ENCODE results near the gene MACROH2A1.

The MACROH2A1 gene

DNA sequence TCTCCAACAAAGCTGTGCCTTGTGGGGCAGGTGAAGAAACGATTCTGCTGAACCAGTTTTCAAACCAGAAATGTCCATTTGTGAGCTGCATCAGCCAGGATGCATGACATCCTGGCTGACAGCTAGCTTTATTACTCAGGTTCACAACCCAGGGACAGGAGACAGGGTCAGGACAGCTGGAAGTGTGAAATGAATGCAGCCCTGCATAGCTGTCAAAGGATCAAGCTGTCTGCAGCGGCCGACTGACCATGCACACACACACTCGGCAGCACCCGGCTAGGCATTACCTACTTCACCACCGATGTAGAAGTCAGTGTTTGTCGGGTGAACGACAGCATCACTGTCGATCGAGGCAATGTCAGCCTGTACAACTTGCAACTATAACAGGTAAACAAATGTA is 48.5 kb downstream of the MACROH2A1 start:
- no peak for DNase-seq

DNA sequence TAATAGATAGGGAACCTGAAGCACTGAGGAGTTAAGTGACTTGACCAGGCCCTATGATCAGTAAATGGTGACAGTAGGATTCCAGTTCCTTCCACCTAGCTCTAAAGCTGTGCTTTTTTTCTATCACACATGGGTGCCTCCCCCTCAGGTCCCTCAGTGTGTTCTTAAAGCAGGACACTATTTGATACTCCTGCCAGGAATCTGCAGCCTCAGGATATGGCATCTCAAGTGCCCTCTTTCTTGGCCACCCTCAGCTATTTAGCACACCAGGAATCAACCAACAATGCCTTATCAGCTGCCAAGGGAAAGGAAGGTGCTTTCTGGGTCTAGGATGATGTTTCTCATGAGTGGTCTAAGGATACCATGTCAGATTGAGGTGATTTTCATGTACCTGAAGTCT is 49.1 kb downstream of the MACROH2A1 start:
- no peak for DNase-seq

GRCh38 chr5:135349451-135349850 is 49.6 kb downstream of the MACROH2A1 start:
- DNase-seq = no peak

GRCh38 chr5:135348918-135349317 is 50.1 kb downstream of the MACROH2A1 start:
- no peak for DNase-seq

DNA sequence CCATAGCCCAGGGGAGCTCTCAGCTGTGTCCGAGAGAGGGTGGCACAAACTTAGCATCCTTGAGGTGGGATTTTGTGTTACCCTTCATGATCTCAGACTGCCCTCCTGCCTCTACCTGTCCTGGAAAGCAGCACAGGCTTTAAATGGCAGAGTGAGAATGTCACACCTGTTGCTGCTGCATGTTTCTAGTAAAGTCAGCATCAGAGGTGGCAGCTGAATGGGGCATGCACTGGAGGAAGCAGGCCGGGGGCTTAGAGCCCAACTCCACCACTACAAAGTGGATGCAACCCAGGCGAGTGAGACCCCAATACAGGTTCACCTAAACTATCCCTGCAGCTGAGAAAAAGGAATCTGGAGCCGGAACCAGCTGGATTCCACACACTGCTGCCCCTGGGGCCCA is 51.6 kb downstream of the MACROH2A1 start:
- DNase-seq = no peak

GRCh38 chr5:135345956-135346731 is 52.9 kb downstream of the MACROH2A1 start:
- DNase-seq = no peak

GRCh38 chr5:135344349-135344748 is 54.7 kb downstream of the MACROH2A1 start:
- DNase-seq = no peak

DNA sequence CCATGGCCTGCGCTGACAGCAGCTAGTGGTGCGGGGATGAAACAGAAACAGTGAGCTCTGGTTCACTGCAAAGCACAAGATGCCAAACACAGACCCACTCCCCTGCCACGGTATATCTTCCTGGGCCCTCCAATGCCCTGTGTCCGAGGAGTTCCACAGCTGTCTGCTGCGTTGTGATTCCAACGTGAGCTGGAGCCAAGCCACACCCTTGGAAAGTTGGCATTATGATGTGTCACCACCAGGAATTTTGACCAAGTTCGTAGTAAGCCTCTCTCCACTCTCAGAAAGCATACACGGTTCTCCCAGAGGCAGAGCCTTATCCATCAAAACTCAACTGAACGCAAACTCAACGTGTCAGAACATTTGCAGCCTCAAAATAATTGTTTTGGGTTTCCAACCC is 55.6 kb downstream of the MACROH2A1 start:
- DNase-seq = no peak

- no peak for DNase-seq
Observed at GRCh38 chr5:135342551-135342875, 56.5 kb downstream of the MACROH2A1 start.

DNA sequence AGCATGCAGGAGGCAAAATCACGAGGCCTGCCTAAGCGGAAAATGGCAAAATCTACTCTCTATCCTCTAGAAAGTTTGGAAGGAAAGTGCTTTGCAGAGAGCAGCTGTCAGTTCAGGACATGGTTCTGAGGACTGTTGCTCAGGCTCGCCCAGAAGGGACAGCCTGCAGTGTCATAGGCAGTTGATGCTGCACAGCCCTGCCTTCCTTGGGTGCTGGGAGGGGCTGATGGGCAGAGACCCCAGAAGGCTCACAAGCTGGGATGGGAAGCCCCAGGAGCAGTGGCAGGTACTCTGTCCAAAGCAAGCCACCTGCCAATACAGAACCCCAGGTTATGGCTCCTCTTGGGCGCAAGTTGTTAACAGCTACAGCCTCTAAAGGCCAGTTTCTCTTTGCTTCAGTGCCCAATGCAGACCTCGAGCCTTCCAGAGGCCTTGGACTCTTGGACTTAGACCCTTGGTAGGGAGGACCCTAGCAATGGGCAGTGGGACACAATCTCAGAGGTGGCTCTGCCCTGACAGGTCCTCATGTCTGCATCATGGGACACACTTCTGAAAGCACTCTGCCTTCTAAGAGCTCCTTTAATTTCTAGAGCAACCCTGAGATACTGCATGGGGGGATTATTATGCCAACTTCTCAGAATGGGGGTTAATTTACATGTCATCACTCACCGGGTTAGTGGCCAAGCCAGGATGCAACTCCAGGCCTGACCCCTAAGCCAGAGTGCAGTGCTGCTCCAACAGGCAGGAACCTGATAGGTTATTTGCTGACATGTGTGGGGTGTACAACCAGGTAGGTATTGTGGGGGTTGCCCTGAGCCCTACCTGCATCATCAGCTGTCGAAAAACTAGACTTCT is 57.1 kb downstream of the MACROH2A1 start:
- no peak for DNase-seq

GRCh38 chr5:135341016-135341666 is 57.9 kb downstream of the MACROH2A1 start:
- DNase-seq = no peak

DNA sequence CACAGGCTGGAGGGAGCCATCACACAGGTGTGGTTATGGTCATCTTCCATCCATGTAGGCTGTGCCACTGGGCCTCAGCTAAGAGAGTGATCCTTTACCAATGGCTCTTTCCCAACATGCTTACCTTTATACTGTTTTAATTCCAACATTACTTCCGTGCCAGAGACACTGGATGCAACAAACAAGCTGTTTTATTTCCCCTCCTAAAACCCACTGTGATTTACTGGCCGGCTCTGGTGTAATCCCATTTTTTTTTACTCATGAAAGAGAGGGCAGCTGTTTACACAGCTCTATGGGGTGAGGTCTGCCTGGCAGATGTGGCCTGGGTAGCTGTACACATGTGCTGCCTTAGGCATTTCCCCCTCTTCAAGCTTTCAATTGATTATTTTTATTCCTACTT is 58.5 kb downstream of the MACROH2A1 start:
- no peak for DNase-seq

GRCh38 chr5:135339623-135340022 is 59.4 kb downstream of the MACROH2A1 start:
- no peak for DNase-seq

GRCh38 chr5:135339189-135339588 is 59.8 kb downstream of the MACROH2A1 start:
- no peak for DNase-seq

DNA sequence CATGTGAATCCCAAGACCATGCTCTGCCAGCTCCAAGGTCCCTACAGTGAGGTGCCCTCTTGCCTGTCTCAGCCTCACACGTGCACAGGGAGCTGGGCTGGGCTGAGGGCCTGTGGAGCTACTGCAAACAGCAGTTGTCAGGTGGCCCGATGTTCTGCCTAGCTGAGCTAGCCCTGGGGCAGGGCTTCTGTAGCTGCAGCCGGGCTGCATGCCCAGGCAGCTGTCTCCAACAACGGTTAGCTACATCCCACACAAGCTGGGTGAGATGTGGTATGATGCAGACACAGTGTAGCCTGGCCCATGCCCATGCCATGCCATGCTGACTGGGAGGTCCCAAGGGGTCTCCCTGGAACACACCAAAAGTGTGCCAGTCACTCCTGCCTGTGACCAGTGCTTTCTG is 62.0 kb downstream of the MACROH2A1 start:
- DNase-seq = no peak

DNA sequence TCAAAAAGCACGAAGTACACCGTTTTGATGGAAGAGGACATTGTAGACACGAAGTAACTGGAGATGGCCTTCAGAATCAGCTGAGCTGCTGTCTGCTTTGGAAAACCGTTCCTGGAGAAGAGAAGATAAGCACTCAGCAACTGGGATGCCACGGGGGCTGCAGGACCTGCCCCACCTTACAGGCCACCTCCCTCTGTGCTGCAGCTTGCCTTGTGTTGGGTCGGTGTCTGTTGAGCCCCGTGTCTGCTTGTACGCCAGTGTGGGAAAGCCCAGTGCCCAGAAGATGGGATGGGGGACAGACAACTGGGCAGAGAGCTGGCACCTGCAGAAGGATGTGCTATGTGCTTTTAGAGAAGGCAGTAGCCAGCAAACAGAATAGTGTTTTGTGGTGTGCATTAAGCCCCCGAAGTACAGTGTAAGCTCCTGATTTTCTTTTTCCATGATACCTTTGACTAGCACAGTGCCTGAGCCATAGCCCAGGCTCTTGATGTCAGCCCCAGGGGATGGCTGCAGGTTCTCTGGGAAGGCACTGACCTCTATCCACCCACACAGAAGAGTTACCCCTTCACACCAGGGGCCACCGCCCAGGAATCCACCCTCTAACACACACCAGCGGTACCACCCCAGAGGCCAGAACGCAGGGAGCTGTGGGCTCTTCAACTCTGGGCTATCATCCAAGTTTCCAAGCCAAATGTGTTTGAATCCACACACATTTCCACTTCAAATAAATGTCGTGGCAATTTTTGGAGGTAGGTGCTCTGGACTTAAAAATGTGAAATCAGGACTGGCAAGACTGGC is 63.8 kb downstream of the MACROH2A1 start:
- no peak for DNase-seq

- DNase-seq = no peak
Observed at GRCh38 chr5:135333732-135334515, 65.1 kb downstream of the MACROH2A1 start.

DNA sequence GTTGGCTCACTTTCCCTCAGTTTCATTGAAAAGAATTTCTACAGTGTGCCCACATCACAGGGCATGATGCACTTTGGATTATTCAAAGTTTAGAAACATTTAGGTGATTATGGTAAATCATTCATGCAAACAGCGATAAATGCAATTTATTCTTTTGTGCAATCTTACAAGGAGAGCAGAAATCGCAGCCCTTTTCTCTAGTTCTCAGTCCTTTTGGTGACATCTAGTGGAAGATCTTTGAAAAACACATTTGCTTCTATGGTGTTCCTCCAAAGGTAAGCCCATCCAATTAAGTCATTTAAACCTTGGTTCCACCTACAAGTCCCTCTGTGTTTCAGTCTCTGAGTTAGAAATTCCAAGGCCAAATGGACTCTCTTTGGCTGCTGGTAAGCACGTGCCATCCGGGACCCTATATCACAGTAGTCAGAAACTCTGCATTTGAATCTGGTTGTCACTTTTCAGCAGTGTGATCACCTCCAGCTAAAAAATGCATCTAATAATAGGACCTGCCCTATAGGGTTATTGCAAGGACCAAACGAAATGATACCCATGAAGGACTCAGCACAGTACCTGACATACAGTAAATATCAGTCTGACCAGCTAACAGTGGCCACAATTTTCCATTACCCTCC is 66.4 kb downstream of the MACROH2A1 start:
- no peak for DNase-seq

GRCh38 chr5:135331612-135332011 is 67.4 kb downstream of the MACROH2A1 start:
- DNase-seq = no peak

DNA sequence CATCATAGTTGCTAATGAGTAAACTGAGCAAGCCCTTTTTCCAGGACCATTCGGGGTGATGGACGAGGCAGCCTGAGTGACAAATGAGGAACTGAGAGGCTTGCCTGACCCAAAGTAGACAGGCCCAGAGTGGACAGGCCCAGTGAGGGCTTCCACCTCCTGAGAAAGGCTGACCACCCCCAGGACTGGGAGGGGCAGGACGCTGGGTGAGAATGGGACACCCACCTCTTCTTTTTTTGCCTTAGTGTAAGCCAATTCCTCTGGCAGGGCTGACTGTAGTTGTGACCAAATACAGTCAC is 68.3 kb downstream of the MACROH2A1 start:
- DNase-seq = no peak

DNA sequence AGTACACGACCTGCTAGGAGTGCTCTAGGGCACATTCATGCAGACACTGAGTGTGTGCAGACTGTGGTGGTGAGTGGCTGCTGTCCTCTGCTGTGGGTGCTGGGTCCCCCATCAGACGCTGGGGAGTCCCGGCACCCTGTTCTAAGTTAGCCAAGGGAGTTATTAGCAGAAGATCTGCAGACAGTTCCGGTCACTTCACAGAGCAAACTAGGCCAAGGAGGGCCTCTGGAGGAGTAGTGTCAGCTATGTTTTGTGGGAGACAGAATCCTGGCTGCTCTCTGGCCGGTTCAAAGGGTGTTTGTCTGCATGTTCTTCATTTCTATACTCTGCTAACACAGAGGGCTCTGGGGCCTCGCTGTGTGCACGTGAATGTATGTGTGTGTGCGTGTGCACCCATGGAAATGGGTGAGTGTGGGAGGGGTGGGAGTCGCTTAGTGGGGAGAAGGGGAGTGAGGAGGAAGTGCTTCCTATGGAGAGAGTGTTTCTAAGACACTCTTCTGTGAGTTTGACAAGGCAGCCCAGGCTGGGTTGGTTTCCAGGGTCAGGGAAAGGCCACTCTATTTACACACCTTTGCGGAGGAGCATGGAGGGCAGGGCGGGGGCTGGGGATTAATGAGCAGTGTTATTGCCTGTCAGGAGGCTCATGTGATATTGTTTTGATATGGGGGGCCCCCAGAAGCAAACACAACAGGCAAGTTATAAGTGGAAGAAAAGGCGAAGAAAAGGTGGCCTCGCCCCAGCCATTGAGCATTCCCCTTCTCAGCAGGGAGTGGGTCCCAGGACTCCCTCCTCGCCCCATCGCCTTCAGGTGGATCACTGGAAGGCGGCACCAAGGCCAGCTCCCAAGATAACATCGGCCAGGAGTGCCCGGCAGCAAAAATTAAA is 68.9 kb downstream of the MACROH2A1 start:
- DNase-seq = no peak
